EL (cell line): ENCODE measurements around the gene GPATCH2.
A peak's percentile ranks its signal among the peaks of the same experiment; 100 is the strongest.
"Not testable (repeated sequence)": the region's sequence is repeated elsewhere in the genome, so short reads cannot be mapped to it uniquely, and the experiment has no call there.

Source experiments
- DNase-seq: peaks from one replicate; pipeline ENCODE4 v3.0.0-alpha.2; 2016

Gene GPATCH2

GRCh38 chr1:217524787-217525520 is 105.9 kb downstream of the GPATCH2 start:
- peak; percentile 35 for DNase-seq

GRCh38 chr1:217523921-217524320 is 107.0 kb downstream of the GPATCH2 start:
- not testable (repeated sequence) for DNase-seq

- DNase-seq = no peak
These were observed 108.6 kb downstream of the GPATCH2 start for GRCh38 chr1:217522277-217522676.

DNA sequence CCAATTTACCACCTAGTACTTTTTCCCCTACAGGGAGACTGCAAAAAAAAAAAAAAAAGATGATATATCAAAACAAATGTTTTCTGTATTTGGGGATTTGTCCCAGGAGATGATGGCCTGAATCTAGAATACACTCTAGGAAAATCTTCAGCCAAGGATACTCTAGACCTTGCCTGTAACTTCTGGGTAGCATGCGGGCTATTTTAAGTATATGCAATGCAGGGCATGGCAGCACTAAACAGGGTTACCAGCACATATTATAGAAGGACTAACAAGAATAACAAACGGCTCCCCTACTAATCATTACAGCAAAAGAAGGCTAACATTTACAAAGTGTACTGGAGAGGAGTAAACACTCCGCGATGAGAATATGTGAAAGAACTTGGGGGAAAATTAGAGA is 109.6 kb downstream of the GPATCH2 start:
- no peak for DNase-seq

DNA sequence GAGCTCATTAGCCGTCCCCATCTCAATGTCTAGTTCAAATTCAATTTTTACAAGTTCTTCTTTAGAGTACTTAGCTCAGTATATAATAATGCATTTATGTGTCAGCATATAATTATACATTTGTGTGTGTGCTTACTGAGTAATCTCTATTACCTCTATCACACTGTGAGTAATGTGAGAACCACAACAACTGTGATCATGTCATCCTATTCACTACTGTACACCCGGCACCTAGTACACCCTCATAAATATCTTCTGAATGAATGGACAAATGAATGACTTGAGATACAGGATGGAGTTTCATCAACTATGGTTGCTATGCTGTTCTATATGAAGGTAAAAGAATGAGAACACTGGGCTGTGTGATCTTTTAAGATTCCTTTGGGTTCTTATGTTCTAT is 124.0 kb downstream of the GPATCH2 start:
- DNase-seq = peak; percentile 29

GRCh38 chr1:217498209-217498608 is 132.7 kb downstream of the GPATCH2 start:
- DNase-seq = no peak

GRCh38 chr1:217495249-217495648 is 135.6 kb downstream of the GPATCH2 start:
- DNase-seq = no peak

- no peak for DNase-seq
These were observed 136.1 kb downstream of the GPATCH2 start for GRCh38 chr1:217494767-217495166.

DNA sequence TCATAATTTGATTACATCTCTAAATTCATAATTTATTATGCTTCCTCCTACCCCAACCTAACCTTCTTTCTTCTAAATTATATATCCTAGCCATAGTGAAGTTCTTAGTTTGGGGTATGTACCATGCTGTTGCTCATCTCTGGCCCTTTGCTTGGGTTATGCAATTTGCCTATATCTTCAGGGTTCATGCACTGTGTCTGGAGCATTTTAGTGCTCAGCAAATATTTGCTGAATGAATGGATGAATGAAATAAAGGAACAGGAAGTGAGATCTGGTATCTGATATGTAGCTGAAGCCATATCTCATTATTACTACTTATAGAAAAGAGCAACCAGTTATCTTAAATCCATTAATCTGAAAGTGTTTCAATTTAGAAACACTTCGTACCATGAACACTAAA is 137.6 kb downstream of the GPATCH2 start:
- DNase-seq = peak; percentile 63

- no peak for DNase-seq
These were observed 146.0 kb downstream of the GPATCH2 start for GRCh38 chr1:217484871-217485270.

- DNase-seq = peak; percentile 80
These were observed 148.4 kb downstream of the GPATCH2 start for GRCh38 chr1:217482356-217483102.

DNA sequence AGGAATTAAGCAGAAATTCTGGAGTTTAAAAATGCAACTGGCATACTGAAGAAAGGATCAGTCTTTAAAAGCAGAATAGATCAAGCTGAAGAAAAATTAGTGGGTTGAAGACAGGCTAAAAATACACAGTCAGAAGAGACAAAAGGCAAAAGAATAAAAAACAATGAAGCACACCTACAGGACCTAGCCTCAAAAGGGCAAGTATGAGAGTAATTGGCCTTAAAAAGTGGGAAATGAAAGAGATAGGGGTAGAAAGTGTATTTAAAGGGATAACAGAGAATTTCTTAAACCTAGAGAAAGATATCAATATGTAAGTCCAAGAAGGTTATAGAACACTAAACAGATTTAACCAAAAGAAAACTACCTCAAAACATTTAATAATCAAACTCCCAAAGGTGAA is 152.4 kb downstream of the GPATCH2 start:
- no peak for DNase-seq

- no peak for DNase-seq
These were observed 158.0 kb downstream of the GPATCH2 start for GRCh38 chr1:217472915-217473314.

DNA sequence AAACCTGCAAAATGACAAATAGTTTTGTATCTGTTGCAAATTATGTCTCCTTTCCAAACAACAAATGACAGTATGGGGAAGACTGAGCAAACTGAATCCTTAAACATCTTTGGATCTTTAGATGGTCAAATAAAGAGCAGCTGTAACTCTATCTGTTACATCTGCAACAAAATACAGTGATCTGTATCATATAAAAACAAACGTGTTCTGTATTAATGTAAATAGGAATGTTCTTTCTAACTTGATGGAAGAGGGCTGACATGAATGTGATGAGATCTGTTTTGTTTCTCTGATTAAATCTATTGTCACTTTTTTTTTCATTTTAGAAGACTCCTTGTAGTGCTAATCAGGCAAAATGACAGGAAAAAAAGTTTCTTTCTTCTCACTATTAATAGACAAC is 159.5 kb downstream of the GPATCH2 start:
- DNase-seq = no peak

DNA sequence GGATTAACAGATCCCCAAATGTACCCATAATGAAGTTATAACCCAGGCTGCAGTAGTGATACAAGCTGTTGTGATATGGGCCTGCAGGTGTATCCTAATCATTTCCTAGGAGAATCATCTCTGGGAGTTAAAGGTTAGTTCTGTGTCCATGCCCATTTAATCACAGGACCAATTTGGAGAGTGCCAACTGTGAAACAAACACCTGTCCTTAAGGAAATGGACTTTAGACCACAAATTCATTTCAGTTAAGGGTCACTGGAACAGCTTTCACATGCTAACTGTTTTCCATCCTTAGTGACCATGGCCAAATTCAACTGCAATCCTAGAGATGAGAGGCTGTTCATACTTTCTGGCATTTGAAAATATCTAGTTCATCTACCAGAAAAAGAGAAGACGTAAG is 160.9 kb downstream of the GPATCH2 start:
- DNase-seq = no peak

GRCh38 chr1:217465102-217465501 is 165.8 kb downstream of the GPATCH2 start:
- no peak for DNase-seq

DNA sequence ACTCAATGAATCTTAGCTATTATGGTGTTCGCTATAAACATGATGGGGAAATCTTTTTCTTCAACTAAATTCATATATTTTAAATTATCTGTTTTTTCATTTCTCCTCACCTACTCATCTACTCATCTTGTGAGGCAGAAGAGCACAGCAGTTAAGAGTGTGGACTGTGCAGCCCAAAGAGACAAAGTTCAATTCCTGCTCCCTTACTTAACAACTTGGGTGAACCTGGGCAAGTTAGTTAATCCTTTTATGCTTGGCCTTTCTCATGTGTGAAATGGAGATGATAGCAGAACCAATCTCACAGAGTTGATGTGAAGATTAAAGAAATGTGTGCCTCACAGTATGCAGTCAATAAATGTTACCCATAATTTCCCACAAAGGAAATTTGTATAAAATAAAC is 168.2 kb downstream of the GPATCH2 start:
- no peak for DNase-seq

GRCh38 chr1:217462159-217462558 is 168.7 kb downstream of the GPATCH2 start:
- DNase-seq = no peak

- no peak for DNase-seq
These were observed 173.9 kb downstream of the GPATCH2 start for GRCh38 chr1:217457016-217457415.

DNA sequence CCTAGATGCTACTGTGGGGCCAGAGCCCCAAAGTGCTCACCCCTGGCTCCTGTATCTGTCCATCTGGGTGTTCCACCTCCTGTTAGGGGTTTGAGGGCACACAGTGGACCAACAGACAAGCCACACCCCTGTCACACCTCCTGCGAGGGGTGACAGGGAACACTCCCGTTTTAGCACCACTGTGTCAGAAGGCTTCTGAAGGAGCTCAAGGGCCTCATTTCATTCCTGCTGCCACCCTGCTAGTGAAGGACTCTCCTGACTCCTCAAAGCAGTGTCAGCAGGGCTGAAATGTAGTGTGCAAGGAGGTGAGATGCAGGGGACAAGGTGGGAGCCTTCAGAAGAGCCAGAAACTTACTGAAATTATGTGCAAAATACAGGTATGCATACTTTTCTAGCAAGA is 174.6 kb downstream of the GPATCH2 start:
- DNase-seq = no peak

DNA sequence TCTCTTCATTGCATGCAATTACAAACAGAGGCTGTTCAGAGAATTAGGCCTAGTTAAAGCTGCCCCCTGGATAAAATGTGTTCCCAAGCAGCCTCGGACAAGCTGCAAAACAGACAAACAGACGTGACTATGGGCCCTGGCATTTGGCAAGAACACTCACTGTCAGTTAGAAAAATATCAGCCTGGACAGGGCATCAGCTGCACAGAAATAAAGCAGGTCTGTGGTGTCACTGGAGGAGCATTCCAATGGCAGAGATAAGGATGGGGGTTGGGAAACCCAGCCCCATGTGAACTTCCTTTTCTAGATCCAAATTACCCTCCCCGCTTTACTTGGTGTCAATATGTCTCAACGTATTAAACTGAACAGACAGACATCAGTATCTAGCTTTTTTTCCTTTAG is 177.1 kb downstream of the GPATCH2 start:
- no peak for DNase-seq

DNA sequence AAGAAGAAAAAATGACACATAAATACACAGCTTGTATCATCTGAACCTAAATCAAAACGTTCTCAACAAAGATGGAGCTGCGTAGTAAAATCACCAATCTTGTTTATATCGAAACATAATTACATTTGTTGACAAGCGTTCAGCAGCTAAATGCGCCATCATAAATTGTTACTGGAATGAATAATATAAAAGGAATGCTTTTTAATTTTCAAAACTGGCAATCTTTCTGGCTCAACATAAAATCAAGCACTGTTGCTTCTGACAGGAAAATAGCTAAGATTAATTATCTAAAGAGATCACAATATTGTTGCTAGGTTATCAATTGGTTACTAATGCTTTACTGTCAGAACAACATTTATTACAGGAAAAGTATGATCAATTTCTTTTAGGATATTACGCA is 181.5 kb downstream of the GPATCH2 start:
- no peak for DNase-seq

GRCh38 chr1:217443845-217444244 is 187.0 kb downstream of the GPATCH2 start:
- DNase-seq = no peak

- no peak for DNase-seq
These were observed 193.5 kb downstream of the GPATCH2 start for GRCh38 chr1:217437376-217437775.

DNA sequence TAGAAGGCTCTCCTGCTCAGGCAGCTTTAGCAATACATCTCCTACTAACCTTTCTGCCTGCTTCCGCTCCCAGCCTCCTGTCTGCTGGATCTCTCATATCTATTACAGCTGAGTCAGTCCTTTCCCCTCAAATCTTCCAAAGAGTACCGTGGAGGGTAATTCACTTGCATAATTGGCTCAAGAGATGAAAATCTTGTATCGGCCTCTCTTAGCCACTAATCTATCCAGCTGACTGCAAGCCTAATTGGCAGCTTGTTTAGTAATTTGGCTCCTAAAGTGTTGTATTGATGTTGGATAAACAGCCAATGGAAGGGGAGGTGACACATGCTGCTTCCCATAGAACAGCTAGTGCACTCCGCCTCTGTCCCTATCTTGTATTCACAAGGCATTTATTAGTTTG is 195.7 kb downstream of the GPATCH2 start:
- DNase-seq = no peak
